Esophagus (tissue), 2 donors: ENCODE results near the gene TNIK. TPM values are rescaled to one million over a fixed set of nuclear protein-coding genes. Genes with fewer than 3 reads are reported as not detected.

Experiments used
- H3K27ac ChIP-seq, 2 donors: one replicate each; pipeline ENCODE4 v1.5.1; 2013; ENCODE audit warnings: low read depth in 2 of 2, mild to moderate bottlenecking in 2 of 2, inconsistent platforms in 1 of 2, low read length in 1 of 2, moderate library complexity in 1 of 2
- H3K27me3 ChIP-seq, 2 donors: one replicate each; pipeline ENCODE4 v1.6.1; 2013; ENCODE audit warnings: low read length in 2 of 2, control low read depth in 1 of 2, mild to moderate bottlenecking in 1 of 2; ENCODE audit not compliant: insufficient read depth in 2 of 2, control insufficient read depth in 1 of 2
- H3K36me3 ChIP-seq, 2 donors: one replicate each; pipeline ENCODE4 v1.6.1; 2013; ENCODE audit warnings: low read length in 1 of 2; ENCODE audit not compliant: control insufficient read depth in 2 of 2, insufficient read depth in 2 of 2
- H3K4me1 ChIP-seq, 2 donors: one replicate each; pipeline ENCODE4 v1.6.1; 2013; ENCODE audit warnings: low read length in 1 of 2; ENCODE audit not compliant: control insufficient read depth in 2 of 2, insufficient read depth in 2 of 2
- H3K4me3 ChIP-seq, 2 donors: one replicate each; pipeline ENCODE4 v1.5.1; 2013; ENCODE audit warnings: low read length in 2 of 2, mild to moderate bottlenecking in 2 of 2, low read depth in 1 of 2, moderate library complexity in 1 of 2
- H3K9me3 ChIP-seq, 2 donors: one replicate each; pipeline ENCODE4 v1.6.1; 2013; ENCODE audit warnings: mild to moderate bottlenecking in 2 of 2, low read depth in 1 of 2, low read length in 1 of 2, moderate library complexity in 1 of 2; ENCODE audit not compliant: control insufficient read depth in 2 of 2, insufficient read depth in 1 of 2
- WGBS, 2 donors: extraction: QIAGEN DNeasy Blood & Tissue Kit; methylation state at CpG; one replicate each; pipeline ENCODE4 v1.1.7; 2013; 5-methylcytosine and 5-hydroxymethylcytosine counted together
- polyA plus RNA-seq, 2 donors: library from polyadenylated mRNA; stranded (reverse); fragments of 200-250 nt; gene quantifications; one replicate each; pipeline ENCODE4 v1.2.3, GENCODE V29; 2013
- donor health status: healthy with polysubstance abuse.
- donor health status: Bipolar disorder and iron deficiency.

Gene TNIK
- polyA plus RNA-seq, 2 donors: 2.2 to 3.2 TPM

- H3K9me3 ChIP-seq: no peaks in the 10 kb centered on the region
- H3K4me1 ChIP-seq: no peaks in the 10 kb centered on the region
- no peak overlapping the region for H3K4me3 ChIP-seq
- no peak overlapping the region for H3K27ac ChIP-seq
- H3K36me3 ChIP-seq: no peaks in the 10 kb centered on the region
- no peaks in the 10 kb centered on the region for H3K27me3 ChIP-seq
Measured at GRCh38 chr3:171364500-171364899, 95.7 kb downstream of the TNIK start.

DNA sequence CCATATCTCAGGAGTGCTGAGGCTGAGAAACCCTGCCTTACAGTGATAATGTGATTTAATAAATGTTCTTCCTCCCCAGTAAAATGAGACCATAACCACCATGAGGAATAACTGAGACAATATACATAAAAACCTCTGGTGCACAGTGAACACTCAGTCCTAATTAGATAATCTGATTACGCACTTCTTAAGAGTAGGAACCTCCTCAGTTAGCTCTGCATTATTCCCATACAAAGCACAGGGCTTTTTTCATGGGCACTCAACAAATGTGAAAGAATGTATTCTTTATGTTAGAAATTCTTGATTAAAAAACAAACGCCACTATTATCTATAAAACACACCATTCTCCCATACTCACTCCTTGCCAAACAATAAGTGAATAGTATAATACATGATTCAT is 97.0 kb downstream of the TNIK start:
- H3K36me3 ChIP-seq: no peaks in the 10 kb centered on the region
- H3K4me1 ChIP-seq: no peaks in the 10 kb centered on the region
- no peaks in the 10 kb centered on the region for H3K9me3 ChIP-seq
- WGBS, 2 donors: 85 to 96% methylated on average over 2 of the region's 2 CpGs
- H3K4me3 ChIP-seq: no peak overlapping the region
- H3K27me3 ChIP-seq: no peaks in the 10 kb centered on the region
- H3K27ac ChIP-seq: no peak overlapping the region

DNA sequence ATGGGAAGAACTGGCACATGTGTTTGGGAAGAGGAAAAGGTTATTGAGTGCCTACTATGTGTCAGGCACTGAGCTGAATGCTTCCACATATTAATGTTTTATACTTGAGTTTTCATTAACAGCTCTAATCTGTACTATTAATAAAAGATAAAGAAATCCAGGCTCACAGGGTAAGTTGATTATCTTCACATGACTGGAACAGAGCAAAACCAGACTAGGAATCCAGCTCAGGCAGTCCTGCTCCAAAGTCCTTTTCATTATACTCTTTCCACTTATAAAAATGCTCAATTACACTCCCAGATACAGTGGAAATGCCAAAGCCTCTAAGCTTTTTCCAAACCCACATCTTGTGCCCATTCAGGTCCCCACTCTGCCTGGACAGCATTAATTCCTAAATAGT is 97.6 kb downstream of the TNIK start:
- Histone ChIP-seq H3K27me3 (no peaks in the 10 kb centered on the region), H3K36me3 (no peaks in the 10 kb centered on the region), H3K9me3 (no peaks in the 10 kb centered on the region), H3K4me3 (no peak overlapping the region), H3K27ac (no peak overlapping the region), H3K4me1 (no peaks in the 10 kb centered on the region)

DNA sequence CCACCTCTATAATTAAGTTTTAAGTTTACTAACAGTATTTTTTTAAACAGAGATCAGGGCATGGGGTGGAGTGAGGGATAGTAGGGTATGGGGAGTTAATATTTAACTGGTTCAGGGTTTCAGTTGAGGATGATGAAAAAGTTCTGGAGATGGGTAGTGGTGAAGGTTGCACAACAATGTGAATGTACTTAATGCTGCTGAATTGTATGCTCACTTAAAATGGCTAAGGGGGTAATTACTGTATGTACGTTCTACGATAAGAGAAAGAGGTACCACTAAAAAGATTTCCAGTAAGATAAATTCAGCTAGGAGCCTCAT is 101.4 kb downstream of the TNIK start:
- Histone ChIP-seq H3K9me3 (no peaks in the 10 kb centered on the region), H3K4me3 (no peak overlapping the region), H3K27me3 (no peaks in the 10 kb centered on the region), H3K36me3 (no peaks in the 10 kb centered on the region), H3K27ac (no peak overlapping the region), H3K4me1 (peaks cover 3% of the 10 kb centered on the region in 2 donors)
- 96 to 98% methylated on average over 2 of the region's 2 CpGs for WGBS, 2 donors

- 74 to 84% methylated on average over 10 of the region's 10 CpGs for WGBS, 2 donors
- no peak overlapping the region for H3K27ac ChIP-seq
Measured at GRCh38 chr3:171358181-171358880, 101.9 kb downstream of the TNIK start.

DNA sequence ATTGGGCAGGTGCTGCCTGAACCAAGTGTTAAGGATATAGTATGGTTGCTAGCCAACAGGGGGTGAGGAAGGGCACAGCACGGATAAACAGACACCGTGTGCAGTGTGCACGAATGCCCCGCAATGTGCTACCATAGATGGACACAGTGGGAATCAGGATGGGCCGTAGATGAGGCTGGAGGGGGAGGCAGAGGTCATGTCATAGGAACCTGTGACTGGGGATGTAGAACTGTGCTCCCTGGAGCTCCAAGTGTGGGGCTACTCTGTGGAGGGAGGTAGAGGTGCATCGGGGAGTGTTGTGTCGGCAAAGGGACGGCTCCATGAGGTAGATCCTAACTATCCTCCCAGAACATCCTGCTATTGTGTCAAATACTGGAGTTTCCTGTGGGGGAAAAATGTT is 102.5 kb downstream of the TNIK start:
- H3K27ac ChIP-seq: no peak overlapping the region
- H3K9me3 ChIP-seq: no peaks in the 10 kb centered on the region
- H3K36me3 ChIP-seq: no peaks in the 10 kb centered on the region
- peaks cover 3% of the 10 kb centered on the region in 2 donors for H3K4me1 ChIP-seq
- H3K27me3 ChIP-seq: no peaks in the 10 kb centered on the region
- 87 to 94% methylated on average over 8 of the region's 8 CpGs for WGBS, 2 donors
- no peak overlapping the region for H3K4me3 ChIP-seq

More at GRCh38 chr3:171358181-171358880, 101.9 kb downstream of the TNIK start:
- peaks cover 3% of the 10 kb centered on the region in 2 donors for H3K4me1 ChIP-seq
- H3K27me3 ChIP-seq: no peaks in the 10 kb centered on the region
- H3K36me3 ChIP-seq: no peaks in the 10 kb centered on the region
- H3K4me3 ChIP-seq: no peak overlapping the region
- H3K9me3 ChIP-seq: no peaks in the 10 kb centered on the region

DNA sequence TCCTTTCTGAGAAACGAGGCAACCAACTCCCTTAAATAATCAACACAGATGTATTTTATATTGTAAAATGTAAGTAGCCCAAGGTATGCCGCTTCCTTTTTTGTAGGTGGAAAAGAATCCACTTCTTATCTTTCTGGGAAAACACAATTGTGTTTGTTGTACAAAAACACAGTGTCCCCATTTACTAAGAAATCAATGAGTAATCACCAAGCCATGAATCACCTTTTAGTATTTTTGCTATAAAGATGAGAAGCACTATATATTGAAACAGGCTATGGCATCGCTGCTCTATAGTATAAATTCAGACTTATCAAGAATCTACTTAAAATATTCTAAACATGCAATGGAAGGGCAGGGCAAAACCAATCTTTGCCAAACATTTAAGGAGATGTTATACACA is 104.0 kb downstream of the TNIK start:
- Histone ChIP-seq H3K4me1 (peaks cover 3 to 7% of the 10 kb centered on the region in 2 donors), H3K9me3 (no peaks in the 10 kb centered on the region), H3K4me3 (no peak overlapping the region), H3K27ac (no peak overlapping the region), H3K36me3 (no peaks in the 10 kb centered on the region), H3K27me3 (no peaks in the 10 kb centered on the region)
- 75 to 87% methylated on average over 3 of the region's 3 CpGs for WGBS, 2 donors

- Histone ChIP-seq H3K9me3 (no peaks in the 10 kb centered on the region), H3K4me3 (no peak overlapping the region), H3K27ac (peak overlapping the region; percentile 81 to 89), H3K4me1 (peaks cover 3 to 7% of the 10 kb centered on the region in 2 donors), H3K27me3 (no peaks in the 10 kb centered on the region), H3K36me3 (no peaks in the 10 kb centered on the region)
- 66 to 67% methylated on average over 4 of the region's 4 CpGs for WGBS, 2 donors
Measured at GRCh38 chr3:171354706-171355582, 105.3 kb downstream of the TNIK start.

GRCh38 chr3:171354049-171354705 is 106.0 kb downstream of the TNIK start:
- WGBS, 2 donors: 70 to 79% methylated on average over 5 of the region's 5 CpGs
- Histone ChIP-seq H3K27me3 (no peaks in the 10 kb centered on the region), H3K36me3 (no peaks in the 10 kb centered on the region), H3K4me1 (peaks cover 3 to 7% of the 10 kb centered on the region in 2 donors), H3K4me3 (no peak overlapping the region), H3K27ac (peak overlapping the region; percentile 74 to 87), H3K9me3 (no peaks in the 10 kb centered on the region)
